ENCODE measurements around the gene SOX18. TPM values are rescaled to one million over a fixed set of nuclear protein-coding genes. Genes with fewer than 3 reads are reported as not detected.
"Not testable (repeated sequence)": the region's sequence is repeated elsewhere in the genome, so short reads cannot be mapped to it uniquely, and the experiment has no call there.

Gene SOX18
- total RNA-seq, 1 experiment from 2014 or later, result 0.19 TPM

- DNase-seq (ENCODE audit: low spot score), result no peak
These were observed 25.9 kb downstream of the SOX18 start for GRCh38 chr20:64023361-64024140.

GRCh38 chr20:64022671-64023360 is 26.6 kb downstream of the SOX18 start:
- no peak for DNase-seq (ENCODE audit: low spot score)

GRCh38 chr20:64021124-64021975 is 28.1 kb downstream of the SOX18 start:
- no peak for DNase-seq (ENCODE audit: low spot score)

DNA sequence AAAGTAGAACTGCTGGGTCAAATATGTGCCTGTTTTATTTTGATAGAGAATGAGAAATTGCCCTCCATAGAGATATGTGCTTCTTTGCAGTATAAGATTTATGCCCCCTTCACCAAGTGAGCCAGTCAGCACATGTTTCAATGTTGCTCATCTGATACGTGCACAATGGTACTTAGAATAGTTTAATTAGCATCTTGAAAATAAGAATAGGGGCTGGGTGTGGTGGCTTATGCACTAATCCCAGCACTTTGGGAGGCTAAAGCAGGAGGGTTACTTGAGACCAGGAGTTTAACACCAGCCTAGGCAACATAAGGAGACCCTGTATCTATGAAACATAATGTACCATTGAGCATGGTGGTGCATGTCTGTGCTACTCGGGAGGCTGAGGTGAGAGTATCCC is 33.8 kb downstream of the SOX18 start:
- no peak for DNase-seq (ENCODE audit: low spot score)

DNA sequence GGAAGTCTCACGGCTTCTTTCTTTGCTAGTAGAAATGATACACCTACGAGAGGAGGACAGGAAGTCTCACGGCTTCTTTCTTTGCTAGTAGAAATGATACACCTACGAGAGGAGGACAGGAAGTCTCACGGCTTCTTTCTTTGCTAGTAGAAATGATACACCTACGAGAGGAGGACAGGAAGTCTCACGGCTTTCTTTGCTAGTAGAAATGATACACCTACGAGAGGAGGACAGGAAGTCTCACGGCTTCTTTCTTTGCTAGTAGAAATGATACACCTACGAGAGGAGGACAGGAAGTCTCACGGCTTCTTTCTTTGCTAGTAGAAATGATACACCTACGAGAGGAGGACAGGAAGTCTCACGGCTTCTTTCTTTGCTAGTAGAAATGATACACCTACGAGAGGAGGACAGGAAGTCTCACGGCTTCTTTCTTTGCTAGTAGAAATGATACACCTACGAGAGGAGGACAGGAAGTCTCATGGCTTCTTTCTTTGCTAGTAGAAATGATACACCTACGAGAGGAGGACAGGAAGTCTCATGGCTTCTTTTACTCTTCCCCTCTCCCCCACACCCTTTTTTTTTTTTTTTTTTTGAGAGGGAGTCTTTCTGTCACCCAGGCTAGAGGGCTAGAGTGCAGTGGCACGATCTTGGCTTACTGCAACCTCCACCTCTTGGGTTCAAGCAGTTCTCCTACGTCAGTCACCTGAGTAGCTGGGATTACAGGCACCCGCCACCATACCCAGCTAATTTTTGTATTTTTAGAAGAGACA is 36.9 kb downstream of the SOX18 start:
- not testable (repeated sequence) for DNase-seq (ENCODE audit: low spot score)

DNA sequence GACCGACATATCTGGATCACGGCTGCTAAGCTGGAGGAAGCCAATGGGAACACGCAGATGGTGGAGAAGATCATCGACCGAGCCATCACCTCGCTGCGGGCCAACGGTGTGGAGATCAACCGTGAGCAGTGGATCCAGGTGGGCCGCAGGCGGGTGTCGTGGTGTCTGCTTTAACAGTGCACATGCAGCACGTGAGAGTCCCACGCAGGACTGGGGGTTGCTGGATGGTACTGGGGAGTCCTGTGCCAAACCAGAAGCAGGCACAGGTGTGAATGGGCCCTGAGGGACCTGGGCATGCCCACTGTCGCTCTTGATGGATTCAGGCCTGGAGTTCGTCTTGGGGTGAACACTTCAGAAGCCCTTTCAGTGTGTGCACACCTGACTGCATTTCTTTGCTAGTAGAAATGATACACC is 38.1 kb downstream of the SOX18 start:
- no peak for DNase-seq (ENCODE audit: low spot score)

GRCh38 chr20:64010711-64011237 is 38.7 kb downstream of the SOX18 start:
- no peak for DNase-seq (ENCODE audit: low spot score)

DNA sequence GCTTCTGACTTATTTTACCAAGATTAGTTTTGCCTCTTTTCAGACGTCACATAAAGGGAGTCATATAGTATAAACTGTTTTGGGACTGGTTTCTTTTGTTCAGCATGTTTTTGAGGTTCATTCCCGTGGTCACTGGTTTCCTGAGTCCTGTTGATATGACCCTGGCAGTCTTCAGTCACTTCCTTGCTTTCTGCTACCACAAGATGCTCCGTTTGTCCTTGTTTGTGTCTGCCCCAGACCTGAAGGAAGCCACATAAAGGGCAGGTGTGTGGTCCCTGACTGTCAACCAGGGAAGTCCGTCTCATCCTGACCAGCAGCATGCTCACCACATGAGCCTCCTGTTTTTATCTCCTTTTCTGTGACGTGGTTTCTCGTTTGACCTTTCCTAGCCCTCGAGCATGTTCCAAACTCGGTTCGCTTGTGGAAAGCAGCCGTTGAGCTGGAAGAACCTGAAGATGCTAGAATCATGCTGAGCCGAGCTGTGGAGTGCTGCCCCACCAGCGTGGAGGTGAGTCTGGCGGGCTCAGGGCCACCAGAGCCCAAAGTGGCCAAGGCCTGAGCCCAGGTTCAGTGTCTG is 39.5 kb downstream of the SOX18 start:
- DNase-seq (ENCODE audit: low spot score), result no peak

DNA sequence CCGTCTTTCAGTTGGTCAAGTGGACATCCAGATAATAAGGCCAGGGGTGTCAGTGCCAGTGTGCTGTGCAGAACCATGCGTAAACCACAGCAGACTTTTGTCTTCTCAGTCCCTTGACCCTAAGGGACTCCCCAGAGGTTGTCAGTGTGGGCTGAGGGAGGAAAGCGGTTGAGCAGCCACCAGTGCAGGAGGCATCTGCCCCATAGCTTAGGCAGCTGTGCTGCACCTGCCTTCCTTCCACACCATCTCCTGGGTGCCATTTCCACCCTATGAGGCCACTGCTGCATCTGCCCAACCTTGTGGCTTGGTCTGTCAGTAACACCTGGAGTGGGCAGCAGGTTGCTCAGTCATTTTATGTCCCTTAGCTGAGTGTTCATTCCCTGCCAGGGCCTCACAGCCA is 42.5 kb downstream of the SOX18 start:
- DNase-seq (ENCODE audit: low spot score), result no peak

DNA sequence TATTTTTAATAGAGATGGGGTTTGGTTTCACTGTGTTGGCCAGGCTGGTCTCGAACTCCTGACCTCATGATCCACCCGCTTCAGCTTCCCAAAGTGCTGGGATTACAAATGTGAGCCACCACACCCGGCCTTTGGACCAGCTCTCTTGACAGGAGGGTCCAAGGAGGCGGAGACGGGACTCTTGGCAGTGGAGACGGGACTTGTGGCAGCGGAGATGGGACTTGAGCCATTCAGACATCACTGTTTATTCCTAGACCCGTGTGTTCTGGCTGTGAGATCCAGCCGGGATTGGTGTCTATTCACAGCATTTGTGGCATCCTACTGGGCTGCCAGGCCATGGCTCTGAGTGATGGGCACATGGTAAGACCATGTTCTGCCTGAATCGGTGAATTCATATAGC is 42.9 kb downstream of the SOX18 start:
- DNase-seq (ENCODE audit: low spot score), result no peak

- DNase-seq (ENCODE audit: low spot score), result no peak
These were observed 44.0 kb downstream of the SOX18 start for GRCh38 chr20:64005394-64005793.

- no peak for DNase-seq (ENCODE audit: low spot score)
These were observed 45.3 kb downstream of the SOX18 start for GRCh38 chr20:64003960-64004725.

DNA sequence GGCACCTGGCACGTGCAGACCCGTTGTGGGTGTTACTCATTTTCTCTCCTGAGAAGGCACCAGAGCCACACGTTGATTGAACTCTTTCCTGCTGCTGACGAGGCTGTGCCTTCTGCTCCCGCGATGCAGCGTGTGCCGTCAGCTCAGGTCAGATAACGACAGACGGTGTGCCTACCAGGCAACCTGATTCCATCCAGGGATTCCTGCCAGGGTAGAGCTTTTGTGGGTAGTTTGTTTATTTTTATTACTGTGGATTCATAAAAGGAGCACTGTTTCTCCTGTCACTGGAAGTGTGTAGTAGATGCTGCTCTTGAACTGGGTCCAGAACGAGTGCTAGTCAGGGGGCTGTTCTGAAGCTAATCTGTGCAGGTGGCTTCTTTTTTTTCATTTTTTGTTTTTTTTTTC is 47.8 kb downstream of the SOX18 start:
- peak; percentile 87 for DNase-seq (ENCODE audit: low spot score)

- no peak for DNase-seq (ENCODE audit: low spot score)
These were observed 48.5 kb downstream of the SOX18 start for GRCh38 chr20:64000906-64001305.

Other genes starting within 250 kb of the SOX18 start
- gene ZBTB46, start 218.4 kb downstream of the SOX18 start, total RNA-seq (2014; rRNA removed; shearing (Covaris generic)), result 0.68 and 3.1 TPM in 2 replicates
- gene ABHD16B, start 188.1 kb downstream of the SOX18 start, total RNA-seq (2014; rRNA removed; shearing (Covaris generic)), result not detected in 2 replicates
- gene TPD52L2, start 184.4 kb downstream of the SOX18 start, total RNA-seq (2014; rRNA removed; shearing (Covaris generic)), result 44.7 and 56.7 TPM in 2 replicates
- gene DNAJC5, start 154.5 kb downstream of the SOX18 start, total RNA-seq (2014; rRNA removed; shearing (Covaris generic)), result 16.1 and 21.0 TPM in 2 replicates
- gene UCKL1, start 93.2 kb downstream of the SOX18 start, total RNA-seq (2014; rRNA removed; shearing (Covaris generic)), result 14.1 and 16.1 TPM in 2 replicates
- 2.2 and 4.4 TPM in 2 replicates for gene ZNF512B, start 79.7 kb downstream of the SOX18 start, total RNA-seq (2014; rRNA removed; shearing (Covaris generic))
- gene SAMD10, start 70.0 kb downstream of the SOX18 start, total RNA-seq (2014; rRNA removed; shearing (Covaris generic)), result not detected in 2 replicates
- 35.9 and 36.5 TPM in 2 replicates for gene PRPF6, start 68.5 kb downstream of the SOX18 start, total RNA-seq (2014; rRNA removed; shearing (Covaris generic))
- gene C20orf204, start 13.5 kb downstream of the SOX18 start, total RNA-seq (2014; rRNA removed; shearing (Covaris generic)), result 0.08 TPM in 1 of 2 replicates, not detected in the other
- 40.6 and 41.7 TPM in 2 replicates for gene TCEA2, start 13.6 kb upstream of the SOX18 start, total RNA-seq (2014; rRNA removed; shearing (Covaris generic))
- gene RGS19, start 29.9 kb upstream of the SOX18 start, total RNA-seq (2014; rRNA removed; shearing (Covaris generic)), result 18.5 and 19.8 TPM in 2 replicates
- 0.23 and 0.97 TPM in 2 replicates for gene OPRL1, start 30.4 kb upstream of the SOX18 start, total RNA-seq (2014; rRNA removed; shearing (Covaris generic))
- 0.60 TPM in 1 of 2 replicates, not detected in the other for gene LKAAEAR1, start 34.8 kb upstream of the SOX18 start, total RNA-seq (2014; rRNA removed; shearing (Covaris generic))
- not detected in 2 replicates for gene NPBWR2, start 57.9 kb upstream of the SOX18 start, total RNA-seq (2014; rRNA removed; shearing (Covaris generic))
- gene MYT1, start 114.8 kb upstream of the SOX18 start, total RNA-seq (2014; rRNA removed; shearing (Covaris generic)), result 0.27 and 1.5 TPM in 2 replicates
- gene PCMTD2, start 206.1 kb upstream of the SOX18 start, total RNA-seq (2014; rRNA removed; shearing (Covaris generic)), result 23.7 and 25.5 TPM in 2 replicates

Data from H4 (cell line).